OCI-LY3 (cell line): ENCODE data around the gene S100P.

Source experiments
- EZH2phosphoT487 ChIP-seq: fragments of 200-600 bp; shearing (Covaris generic); IDR thresholded peaks from 2 replicates; pipeline ENCODE4 v1.6.1; 2018; ENCODE audit warnings: antibody characterized with exemption, mixed run types, low read depth
- TF ChIP-seq, protein P1 (sequence below): fragments of 200-600, 300-600 bp; sonication (generic); IDR thresholded peaks from 2 replicates; pipeline ENCODE4 v1.5.1; 2014; ENCODE audit warnings: antibody characterized with exemption, low read length, low read depth

DNA sequence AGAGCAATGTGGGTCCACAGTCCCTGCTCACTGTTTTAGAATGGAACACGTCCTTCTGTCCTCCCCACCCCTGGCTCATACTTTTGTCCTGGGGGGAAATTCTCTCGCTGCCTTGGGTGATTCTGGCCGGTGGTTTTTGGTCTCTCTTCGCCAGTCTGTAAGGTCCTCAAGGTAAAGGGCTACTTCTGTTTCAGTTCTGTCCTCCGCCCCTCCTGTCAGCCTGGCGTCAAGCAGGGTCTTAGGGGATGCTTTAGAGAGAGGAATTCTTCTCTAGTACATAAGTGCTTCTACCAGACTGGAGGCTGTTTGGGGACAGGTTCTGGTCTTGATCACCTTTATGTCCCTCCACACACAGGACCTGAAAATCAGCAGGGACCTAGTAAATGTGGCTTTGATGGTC is 16.6 kb downstream of the S100P start:
- TF ChIP-seq EZH2phosphoT487, result no peak
- TF ChIP-seq, protein P1, sequence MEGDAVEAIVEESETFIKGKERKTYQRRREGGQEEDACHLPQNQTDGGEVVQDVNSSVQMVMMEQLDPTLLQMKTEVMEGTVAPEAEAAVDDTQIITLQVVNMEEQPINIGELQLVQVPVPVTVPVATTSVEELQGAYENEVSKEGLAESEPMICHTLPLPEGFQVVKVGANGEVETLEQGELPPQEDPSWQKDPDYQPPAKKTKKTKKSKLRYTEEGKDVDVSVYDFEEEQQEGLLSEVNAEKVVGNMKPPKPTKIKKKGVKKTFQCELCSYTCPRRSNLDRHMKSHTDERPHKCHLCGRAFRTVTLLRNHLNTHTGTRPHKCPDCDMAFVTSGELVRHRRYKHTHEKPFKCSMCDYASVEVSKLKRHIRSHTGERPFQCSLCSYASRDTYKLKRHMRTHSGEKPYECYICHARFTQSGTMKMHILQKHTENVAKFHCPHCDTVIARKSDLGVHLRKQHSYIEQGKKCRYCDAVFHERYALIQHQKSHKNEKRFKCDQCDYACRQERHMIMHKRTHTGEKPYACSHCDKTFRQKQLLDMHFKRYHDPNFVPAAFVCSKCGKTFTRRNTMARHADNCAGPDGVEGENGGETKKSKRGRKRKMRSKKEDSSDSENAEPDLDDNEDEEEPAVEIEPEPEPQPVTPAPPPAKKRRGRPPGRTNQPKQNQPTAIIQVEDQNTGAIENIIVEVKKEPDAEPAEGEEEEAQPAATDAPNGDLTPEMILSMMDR, result no peak
